DND-41 (cell line): ENCODE data around the gene RAD50.

ENCODE experiments used
- CTCF ChIP-seq: IDR thresholded peaks from 2 replicates; pipeline ENCODE4 v1.5.1; 2012; ENCODE audit warnings: borderline replicate concordance, low read length, moderate library complexity, mild to moderate bottlenecking; ENCODE audit not compliant: poor library complexity, severe bottlenecking; ENCODE audit errors: extremely low read depth
- EZH2 ChIP-seq: IDR thresholded peaks from 3 replicates; pipeline ENCODE4 v1.6.1; 2012; ENCODE audit warnings: borderline replicate concordance, low read depth, mild to moderate bottlenecking, moderate library complexity, low read length, inconsistent platforms; ENCODE audit not compliant: severe bottlenecking

DNA sequence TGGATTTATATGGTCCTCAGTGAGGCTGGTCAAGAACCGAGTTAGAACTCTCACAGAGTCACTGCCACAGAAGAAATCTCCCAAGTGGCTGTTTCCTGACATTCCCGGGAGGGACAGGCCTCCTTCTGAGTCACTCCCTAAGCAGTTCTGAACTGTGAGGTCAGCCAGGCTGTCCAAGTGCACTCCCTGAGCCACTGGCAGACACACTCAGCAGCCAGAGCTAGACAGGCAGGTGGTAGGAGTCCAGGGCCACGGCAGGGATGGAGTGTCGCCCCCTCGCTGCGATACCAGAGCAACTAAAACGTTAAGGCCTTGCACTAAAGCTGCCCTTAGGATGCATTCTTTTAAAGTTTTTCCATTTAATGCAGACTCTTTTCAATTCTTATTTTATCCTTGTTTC lies 120.4 kb downstream of the RAD50 start:
- TF ChIP-seq CTCF (no peak), EZH2 (no peak)
